Measurements from ENCODE around the gene RIPK1.
A peak's percentile ranks its signal among the peaks of the same experiment; 100 is the strongest.
"Not testable (repeated sequence)": the region's sequence is repeated elsewhere in the genome, so short reads cannot be mapped to it uniquely, and the experiment has no call there.

Gene RIPK1

DNA sequence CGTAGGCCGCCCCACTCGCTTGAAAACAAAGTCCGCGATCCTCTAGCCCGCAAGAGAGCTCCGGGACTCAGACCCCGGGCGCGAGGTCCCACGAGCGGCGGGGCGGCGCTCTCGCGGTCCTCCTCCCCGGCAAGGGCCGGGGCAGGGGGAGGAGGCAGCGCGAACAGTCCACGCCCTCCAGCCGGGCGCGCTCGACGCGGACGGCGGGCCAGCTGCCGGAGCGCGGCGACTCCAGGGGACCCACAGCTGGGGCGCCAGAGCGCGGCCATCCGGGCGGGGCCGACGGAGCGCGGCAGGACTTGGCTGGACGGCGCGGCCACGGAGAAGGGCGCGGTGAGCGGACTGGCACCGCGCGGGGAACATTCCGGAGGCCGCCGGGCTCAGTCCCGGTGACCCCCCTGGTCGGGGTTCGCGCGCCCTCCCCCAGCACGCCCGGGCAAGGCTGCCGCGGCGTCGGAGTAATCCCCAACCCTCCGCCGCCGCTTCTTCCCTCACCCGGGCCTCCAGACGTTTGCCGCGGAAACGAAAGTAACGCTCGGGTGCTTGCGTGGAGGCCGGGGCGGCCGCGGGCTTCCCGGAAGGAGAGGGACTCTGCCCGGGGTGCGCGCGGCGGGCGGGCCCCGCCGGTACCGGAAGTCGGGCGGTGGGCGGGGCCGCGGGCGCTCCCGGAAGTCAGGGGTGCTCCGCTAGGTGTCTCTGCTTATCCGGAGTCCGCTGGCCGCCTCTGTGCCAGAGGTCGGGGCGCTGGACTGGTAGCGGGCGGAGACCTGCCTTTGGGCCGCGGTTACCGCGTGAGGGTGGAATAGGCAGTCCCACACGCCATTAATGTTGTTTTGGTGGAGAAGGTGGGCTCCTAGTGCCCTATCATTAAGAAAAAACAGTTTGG lies at the start of gene RIPK1:
TSS of gene RIPK1 (plus strand) at position 166 of the 886 bp plus-strand sequence. CDS start 8,330 bp downstream, outside the sequence.
- DNase-seq = peak; percentile 97

GRCh38 chr6:3019065-3019464 lies 49.2 kb upstream of the RIPK1 start:
- DNase-seq = no peak

GRCh38 chr6:3019749-3020320 lies 48.5 kb upstream of the RIPK1 start:
- DNase-seq = no peak

- DNase-seq = not testable (repeated sequence)
These were observed 47.2 kb upstream of the RIPK1 start for GRCh38 chr6:3020976-3021598.

DNA sequence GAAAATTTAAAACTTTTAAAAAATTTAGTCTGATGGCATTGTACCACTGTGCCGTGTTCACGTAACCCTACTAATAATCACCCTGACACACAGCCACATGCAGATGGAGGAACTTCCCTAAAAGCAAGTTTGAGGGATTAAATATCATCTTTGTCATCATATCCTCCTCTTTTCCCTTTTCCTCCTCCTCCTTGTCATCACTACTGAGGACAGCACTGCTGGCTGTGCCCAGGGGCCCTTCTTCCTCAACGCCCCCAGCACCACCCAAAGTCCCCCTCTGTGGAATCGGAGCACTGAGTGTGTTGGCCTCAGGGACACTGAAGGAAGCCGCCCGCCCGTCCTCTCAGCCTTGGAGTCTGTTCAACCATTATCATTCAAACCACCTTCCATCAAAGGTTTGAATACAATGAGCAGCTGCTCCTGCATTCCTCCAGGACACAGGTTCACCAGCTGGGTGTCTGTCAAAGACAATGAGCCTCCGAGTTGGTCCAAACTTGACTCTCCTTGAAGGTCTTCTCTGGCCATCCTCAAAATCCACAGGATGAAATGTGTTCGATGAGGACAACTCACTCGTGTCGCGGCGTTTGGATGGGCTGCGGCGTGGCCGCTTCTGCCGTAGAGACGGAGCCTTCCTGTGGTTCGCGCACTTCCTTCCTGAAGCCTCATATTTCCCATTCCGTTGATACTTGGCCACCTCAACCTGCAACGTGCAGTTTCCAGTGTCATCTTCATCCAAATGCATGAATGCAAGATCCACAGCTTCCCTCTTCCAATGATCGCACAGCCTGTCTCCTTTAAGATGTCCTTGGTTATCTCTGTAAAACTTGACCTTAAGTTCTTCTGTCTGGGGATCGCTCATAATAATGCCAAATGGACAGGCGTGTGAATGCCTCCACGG lies 45.3 kb upstream of the RIPK1 start:
- DNase-seq = peak; percentile 81

DNA sequence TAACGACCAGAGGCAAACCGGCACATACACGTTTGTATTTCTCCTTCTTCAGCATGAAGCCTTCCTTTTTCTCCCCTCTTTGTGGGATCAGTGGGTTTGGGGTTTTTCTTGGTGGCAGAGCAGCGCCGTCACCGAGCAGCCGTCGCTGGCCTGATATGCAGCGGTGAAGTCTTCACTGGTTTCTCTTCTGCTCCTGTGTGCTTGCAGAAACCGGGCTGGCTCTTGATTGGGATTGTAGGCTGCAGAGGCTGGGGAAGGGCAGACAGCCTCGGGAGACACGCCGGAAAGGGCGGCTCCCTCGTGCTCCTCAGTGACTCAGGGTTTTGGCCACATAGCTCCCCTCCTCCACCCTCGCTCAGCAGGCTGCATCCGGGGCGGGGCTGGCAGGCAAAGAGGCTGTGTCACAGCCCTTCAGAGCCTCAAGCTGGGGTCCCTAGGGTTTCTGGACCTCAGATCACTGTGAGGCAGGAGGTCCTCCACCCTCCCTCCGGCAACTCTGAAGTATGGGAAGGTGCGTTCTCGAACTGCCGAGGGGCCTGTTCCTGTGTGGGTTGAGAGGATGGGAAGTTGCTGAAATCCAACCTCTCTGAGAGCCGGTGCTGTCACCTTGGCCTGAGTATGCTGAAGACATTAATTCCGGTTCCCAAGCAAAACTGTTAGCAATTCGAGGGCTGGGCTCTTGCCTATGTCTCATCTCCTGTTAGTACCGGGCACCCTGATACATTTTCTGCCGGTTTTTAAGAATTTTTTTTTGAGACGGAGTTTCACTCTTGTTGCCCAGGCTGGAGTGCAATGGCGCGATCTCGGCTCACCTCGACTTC lies 44.4 kb upstream of the RIPK1 start:
- DNase-seq = peak; percentile 99

- peak; percentile 94 for DNase-seq
These were observed 41.3 kb upstream of the RIPK1 start for GRCh38 chr6:3026791-3027626.

- not testable (repeated sequence) for DNase-seq
These were observed 40.1 kb upstream of the RIPK1 start for GRCh38 chr6:3028156-3028555.

GRCh38 chr6:3031857-3032640 lies 36.2 kb upstream of the RIPK1 start:
- no peak for DNase-seq

- no peak for DNase-seq
These were observed 35.3 kb upstream of the RIPK1 start for GRCh38 chr6:3032986-3033385.

GRCh38 chr6:3033652-3034051 lies 34.6 kb upstream of the RIPK1 start:
- no peak for DNase-seq

DNA sequence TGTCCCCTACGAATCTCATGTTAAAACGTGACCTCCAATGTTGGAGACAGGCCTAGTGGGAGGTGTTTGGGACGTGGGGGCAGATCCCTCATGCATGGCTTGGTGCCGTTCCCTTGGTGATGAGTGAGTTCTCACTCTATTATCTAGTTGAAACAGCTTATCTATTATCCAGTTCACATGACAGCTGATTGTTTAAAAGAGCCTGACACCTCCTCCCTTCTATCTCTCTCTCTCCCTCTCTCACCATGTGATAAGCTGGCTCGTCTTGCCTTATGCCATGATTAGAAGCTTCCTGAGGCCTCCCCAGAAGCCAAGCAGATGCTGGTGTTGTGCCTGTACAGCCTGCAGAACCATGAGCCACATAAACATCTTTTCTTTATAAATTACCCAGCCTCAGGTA lies 32.9 kb upstream of the RIPK1 start:
- peak; percentile 30 for DNase-seq

DNA sequence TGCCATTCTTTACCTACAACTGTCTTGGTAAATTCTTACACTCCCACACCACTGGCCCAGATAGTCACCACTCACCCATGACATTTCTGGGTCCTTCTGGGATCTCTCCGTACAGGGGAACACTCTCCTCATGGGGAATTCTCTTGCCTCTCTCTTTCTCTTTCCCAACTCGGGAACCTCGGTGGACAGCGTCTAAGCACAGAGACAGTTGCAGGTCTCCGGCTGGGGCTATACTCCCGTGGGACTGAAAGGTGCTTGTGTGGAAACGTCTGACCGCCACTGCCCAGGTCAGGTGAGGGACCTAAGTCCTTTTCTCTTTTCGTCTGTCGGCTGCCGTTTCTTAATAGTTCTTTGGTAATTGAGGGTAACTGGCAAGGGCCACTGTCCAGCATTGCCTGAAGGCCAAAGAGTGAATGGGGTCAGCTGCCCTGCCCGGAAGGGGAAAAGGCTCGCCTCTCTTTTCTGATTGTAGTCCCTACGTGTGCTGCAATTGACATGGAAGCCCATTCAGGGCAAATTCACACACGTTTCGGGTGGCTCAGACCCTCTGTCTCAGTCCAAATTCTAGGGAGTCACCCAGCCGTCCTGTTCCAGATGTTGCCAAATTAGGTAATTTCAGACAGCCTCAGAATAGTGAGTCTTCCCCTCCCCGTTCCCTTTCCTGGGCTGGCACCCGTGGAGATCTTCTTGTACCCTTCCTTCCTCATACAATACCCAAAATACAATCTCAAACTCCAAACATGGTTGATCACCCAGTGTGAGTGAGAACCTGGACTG lies 31.2 kb upstream of the RIPK1 start:
- no peak for DNase-seq

DNA sequence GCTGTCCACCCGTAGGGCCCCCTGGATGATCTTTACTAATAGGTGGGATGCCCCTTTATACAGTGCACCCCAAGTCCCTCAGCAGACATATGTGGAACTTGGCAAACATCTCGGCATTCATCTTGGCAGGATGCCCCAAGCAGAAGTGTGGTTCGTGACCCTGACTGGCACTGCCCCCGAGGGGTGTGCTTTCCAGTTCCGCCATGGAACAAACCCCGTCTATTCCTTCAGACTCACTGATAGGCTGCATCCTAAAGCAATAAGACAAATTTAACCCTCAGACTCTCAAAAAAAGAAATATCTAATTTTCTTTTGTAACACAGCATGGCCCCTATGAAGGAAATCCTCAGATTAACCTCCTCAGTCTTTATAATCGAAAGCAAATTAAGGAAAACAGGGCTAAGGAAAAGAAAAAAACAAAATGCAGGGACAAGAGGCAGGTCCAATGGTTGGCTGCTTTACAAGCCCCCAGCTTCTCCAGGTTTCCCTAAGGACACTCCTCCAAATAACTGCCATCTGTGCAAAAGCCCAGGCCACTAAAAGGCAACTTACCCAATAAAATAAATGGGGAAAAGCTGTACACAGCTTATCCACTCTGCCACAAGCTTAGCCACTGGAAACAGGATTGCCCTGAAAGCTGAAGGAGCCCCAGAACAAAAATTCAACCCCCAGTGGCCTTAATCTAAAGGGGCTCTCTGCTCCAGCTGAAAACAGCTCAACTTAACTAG lies 30.5 kb upstream of the RIPK1 start:
- no peak for DNase-seq

DNA sequence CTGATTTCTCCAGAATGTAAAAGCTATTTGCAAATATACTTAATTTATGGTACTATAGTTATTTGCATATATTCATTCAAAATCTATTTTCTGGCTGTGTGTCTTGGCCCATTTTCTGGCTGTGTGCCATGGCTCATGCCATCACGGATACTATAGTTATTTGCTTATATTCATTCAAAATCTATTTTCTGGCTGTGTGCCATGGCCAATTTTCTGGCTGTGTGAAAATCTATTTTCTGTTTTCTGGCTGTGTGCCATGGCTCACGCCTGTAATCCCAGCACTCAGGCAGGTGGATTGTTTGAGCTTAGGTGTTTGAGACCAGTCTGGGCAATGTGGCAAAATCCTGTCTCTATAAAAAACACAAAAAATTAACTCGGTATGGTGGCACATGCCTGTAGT lies 28.9 kb upstream of the RIPK1 start:
- no peak for DNase-seq

DNA sequence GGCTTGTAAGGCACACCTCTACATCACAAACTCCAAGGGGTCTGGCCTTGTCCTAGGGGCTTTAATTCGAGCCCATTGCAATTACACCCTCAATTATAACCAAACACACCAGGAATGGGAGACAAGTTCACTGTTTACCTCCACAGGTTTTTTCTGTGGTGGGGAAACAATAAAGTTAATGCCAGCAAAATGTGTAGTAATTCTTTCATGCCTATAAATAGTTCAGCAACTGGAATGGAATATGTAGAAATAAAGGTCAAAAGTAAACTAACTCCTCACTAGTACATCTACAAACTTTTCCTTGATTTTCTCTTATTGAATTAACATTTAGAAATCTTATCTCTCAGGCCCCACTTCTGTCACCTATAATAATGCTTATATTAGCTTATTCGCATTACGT lies 27.1 kb upstream of the RIPK1 start:
- DNase-seq = no peak

GRCh38 chr6:3041606-3042005 lies 26.7 kb upstream of the RIPK1 start:
- DNase-seq = no peak

DNA sequence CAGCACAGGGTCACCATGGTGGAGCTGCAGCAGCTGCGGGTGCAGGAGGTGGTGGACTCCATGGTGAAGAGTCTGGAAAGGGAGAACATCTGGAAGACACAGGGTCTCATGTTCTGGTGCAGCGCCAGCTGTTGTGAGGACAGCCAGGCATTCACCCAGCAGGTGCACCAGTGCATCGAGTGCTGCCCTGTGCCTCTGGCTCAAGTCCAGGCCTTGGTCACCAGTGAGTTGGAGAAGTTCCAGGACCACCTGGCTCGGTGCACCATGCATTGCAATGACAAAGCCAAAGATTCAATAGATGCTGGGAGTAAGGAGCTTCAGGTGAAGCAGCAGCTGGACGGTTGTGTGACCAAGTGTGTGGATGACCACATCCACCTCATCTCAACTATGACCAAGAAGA lies 22.9 kb upstream of the RIPK1 start:
- DNase-seq = no peak

GRCh38 chr6:3045777-3046176 lies 22.5 kb upstream of the RIPK1 start:
- DNase-seq = peak; percentile 51

All from OCI-M1 (cell line).